ENCODE results near the gene SOX6.

SOX6 gene

DNA sequence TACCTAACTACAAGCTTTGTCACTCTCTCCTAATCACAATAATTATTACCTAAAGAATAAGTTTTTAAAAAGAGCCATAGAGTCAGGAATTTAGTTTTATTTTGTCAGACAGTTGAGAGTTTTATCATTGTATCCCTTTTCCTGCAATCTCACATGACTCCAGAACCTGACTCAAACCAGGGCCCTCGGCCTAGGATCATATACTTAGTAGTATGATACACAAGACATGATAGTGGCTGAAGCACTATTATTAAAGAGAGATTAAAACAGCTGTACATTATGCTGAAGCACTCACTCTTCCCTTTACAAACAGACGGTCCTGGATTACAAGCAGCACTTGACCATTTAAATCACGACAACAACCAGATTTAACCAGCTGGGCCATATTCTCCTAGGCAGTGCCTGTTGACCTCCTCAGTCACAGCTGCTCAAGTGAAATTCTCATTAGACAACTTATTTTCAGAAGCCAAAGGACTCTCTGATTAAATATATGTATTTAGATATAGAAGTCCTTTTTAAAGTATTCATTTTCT, 44.0 kb downstream of the SOX6 start:
- DNase-seq = no peak

DNA sequence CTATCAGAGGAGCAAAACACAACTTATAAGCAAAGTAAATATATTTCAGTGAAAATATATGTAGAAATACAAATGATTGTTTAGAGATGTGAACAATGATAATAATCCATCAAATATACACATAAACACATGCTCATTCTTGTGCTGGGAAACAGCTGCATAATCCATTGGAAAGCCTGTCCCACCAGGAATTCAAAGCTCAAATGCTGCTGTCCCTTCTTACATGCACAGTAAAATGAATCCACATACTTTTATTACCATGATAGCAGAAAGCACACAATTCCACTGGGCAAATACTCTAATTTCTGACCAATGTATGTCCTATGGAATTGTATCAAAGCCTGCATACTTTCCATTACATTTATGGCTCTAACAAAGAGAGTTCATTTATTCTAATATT, 44.5 kb downstream of the SOX6 start:
- no peak for DNase-seq

DNA sequence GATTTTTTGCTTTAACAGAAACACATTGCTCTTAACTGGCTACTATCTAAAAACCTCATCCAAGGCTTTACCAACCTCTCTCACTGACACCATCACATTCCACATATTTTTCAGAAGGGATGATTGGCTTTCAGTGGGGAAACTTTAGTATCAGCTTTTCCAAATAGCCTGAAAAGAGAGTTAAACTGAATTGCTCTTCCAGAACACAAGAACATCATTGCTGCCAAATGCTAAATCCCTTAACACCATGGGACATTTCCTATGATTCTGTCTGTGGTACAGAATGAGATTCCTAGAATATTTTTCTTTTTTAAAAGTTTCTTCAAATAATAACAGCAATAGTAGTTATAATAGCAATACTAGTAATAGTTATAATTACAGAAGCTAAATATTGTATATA, 45.4 kb downstream of the SOX6 start:
- no peak for DNase-seq

DNA sequence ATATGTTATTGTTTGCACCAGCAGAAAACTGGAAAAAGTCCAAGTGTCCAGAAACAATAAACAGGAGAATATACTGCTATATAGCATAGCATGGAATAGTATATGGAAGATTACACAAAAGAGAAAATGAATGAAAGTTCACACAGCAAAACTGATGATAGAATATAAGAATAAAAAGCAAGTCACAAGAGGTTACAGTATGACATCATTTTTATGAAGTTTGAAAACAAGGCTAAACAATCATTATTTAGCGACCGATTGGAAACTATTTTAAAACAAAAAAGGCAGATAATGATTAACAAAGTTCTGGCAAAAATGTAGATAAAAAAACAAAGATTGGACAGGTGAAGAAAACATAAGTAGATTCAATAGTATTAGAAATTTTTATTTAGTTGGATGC, 47.1 kb downstream of the SOX6 start:
- DNase-seq = no peak

DNA sequence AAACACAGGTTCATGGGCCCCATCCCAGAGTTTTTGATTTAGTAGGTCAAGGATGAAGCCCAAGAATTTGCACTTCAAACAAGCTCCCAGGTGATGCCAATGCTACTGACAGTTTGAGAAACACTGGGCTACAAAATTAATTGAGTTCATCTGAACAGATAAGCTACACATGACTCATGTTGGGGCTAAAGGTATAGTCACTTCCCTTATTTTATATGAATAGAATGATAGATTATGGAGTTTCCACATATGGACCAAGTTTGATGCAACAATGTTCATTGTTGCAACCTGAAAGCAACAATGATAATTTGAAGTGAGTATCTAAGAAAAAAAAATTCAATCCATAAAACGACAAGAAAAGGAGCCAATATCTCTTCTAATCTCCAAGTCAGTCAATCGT, 54.9 kb downstream of the SOX6 start:
- DNase-seq = no peak

DNA sequence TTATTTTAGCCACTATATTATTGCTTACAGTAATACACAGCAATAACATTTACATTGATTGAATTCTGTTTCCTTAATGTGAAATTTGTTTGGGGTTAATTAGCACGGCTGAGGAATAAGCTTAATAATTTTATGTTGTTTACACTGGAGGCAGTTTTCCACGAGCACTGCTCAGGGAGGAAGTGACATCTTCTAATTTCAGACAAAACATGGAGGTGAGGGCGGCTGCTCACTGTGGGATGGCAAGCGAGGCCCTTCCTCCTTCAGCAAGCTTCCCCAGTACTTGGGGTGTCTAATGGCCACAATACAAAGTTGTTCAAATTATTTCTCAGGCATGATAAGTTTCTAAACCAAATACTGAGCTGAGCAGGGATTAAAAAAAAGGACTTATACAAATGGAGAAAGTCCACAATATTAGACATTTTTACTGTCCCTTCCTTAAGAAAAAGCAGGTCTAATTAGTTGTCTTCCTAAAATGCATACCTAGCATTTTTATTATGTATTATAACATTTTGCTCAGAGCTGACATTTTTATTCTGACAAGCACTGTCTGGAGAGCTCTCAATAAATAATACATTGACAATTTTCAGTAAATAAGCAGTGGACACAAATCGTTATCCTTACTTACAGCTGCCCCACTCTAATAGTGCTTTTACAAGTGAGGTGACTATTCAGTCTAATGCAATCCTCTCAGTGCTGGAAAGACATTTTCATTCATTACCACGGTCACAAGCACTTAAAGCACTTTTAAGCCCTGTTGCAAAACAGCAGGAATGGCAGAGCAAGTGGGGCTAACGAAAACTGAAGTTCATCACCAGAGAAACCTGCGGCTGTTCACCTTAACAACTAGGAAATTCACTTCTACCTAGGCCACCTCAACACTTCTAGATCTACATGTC, 56.2 kb downstream of the SOX6 start:
- no peak for DNase-seq

DNA sequence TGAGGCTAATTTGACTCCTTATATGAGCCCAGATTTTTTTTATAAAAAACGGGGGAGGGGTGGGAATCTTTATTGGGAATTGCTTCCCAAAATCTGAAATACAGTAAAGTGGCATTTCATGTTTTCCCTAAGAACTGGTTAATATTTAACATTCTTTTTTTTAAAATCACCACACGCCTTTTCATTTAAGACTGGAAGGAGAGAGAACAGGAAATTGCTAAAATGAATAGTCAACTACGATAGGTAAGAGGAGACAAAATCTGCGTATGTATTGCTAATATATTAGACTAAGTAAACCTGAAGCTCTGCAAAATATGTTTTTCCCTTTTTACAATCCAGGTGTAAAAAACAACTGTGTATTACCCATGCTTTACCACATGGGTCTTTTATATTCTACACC, 57.0 kb downstream of the SOX6 start:
- no peak for DNase-seq

DNA sequence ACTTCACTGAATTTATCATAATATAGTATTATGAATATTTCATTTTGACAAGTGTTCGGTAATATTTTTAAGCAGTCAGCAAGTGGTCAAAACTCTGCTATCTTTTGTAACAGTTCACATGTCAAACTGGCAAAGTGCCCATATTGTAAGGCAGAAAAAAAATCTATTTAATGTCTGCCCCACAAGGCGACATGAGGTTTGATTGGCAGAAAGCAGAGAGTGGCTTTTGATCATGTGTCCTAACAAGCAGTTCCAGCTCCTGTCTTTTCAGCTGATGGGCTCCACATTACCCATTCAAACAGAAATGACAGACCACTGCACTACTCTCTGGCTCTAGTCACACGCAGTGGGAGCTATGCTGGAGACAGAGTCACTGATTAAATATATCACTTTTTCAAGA, 59.0 kb downstream of the SOX6 start:
- no peak for DNase-seq

DNA sequence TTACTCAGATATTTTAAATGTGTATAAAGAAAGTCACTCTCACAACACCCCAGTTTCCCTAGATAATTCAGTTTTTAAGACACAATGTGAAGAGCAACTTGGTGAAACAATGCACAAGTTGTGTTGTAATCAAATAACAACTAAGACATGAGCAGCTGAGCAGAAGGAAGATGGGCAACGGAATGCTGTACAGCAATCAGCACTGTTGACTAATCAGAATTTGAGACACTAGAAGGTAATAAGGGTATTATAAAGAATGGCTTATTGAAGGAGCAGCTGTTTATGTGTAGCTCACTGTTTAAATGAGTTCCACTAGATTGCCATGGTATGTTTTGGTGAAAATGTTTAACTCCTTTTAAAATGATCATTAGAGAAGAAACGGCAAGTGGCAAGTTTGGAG, 60.1 kb downstream of the SOX6 start:
- no peak for DNase-seq

DNA sequence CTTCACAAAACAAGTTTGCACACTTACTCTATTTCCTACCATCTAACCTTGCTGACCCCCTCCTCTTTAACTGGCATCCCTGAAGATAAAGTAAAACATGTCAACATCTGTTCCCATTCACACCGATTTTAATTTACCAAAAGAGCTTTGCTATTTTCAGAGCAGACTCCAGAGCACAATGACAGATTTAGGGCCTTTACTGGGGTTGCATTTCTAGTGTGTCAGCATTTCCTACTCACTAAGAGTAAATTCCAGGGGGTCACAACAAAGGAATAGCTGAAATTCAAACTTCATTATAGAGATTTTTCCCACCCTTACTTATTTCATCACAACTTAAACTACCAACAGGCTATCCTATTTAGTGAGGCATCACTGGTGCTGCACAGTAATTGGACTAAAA, 60.8 kb downstream of the SOX6 start:
- DNase-seq = no peak

DNA sequence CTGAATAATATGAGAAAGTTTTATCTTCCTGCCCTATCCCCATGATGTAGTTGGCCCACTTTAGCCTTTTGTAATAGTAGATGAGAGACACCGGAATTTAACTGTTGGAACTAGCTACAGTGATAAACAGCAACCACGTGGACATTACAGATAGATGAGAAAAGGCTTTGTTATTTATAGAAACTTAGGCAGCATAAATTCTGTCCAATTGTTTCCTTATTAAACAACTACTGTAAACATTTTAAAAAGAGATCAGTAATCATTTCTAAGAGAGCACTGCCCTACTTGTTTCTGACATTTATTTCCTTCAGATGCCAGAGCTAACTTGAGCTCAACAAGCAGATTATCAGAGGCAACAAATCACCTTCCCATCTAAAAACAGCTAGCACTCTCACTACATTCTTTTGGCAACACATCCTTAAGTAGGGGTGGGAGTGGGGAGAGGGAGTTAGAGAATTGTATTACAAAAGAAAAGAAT, 63.1 kb downstream of the SOX6 start:
- no peak for DNase-seq

DNA sequence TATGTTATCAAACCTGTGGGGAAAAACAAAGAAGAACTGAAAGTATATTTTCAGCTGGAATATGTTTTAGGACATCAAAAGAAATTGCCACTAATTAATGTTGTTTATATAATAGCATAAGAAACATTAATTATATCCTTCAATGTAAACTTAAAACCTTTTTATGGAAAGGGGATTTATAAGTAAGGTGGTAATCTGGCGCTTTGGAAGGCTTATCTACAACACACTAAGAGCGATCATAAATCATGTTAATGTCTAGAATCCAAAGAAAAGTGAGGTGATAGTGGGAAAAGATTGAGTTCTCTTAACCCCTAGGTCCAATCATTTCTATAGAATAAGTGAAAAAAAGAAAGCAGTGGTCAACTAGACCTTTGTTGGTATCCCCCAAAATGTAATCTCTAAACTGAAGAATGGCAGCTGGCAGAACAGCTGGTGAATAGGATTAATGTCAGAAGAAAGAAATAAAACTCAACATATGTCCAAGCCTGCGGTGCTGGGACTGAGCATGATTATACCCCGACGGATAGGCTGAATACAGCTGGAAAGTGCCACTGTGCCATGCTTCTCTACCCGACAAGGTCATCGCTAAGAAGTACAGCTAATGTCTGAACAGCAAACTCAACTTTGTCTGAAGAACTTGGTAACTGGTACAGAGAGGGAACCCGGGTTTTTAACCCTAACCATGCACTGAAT, 64.0 kb downstream of the SOX6 start:
- no peak for DNase-seq

DNA sequence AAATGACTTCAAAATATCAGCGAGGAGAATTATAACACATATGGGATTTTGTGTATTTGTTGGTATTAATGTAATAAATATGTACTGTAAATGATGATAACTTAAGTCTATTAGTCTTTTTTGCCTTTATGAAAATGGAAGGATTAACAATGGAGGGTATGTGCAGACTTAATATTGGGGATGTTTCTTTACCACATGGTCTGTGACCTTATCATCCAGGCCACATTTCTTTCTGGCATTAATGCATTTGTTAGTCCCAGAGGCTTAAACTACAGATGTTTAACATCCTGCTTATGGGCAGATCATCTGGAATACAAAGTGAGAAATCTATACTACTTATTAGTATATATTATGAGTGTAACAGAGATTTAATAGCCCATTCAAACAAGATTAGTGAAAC, 64.6 kb downstream of the SOX6 start:
- no peak for DNase-seq

DNA sequence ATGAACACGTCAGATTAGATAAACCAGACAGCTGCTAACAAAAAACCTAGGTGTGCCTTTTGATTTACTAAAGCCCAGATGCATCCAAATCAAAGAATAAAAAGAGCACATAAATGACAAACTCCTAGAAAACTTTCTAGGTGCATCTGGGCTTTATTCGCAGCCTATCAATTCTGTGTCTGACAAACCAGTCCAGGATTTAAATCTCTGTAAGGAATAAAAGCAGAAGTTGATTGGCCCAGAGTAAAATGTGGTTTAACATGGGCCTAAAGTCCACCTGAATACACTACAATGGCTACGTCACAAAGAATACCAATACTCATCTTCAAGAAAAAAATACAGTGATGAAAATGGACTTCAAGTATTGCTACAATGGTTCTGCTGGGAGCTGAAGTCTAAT, 66.8 kb downstream of the SOX6 start:
- DNase-seq = no peak

DNA sequence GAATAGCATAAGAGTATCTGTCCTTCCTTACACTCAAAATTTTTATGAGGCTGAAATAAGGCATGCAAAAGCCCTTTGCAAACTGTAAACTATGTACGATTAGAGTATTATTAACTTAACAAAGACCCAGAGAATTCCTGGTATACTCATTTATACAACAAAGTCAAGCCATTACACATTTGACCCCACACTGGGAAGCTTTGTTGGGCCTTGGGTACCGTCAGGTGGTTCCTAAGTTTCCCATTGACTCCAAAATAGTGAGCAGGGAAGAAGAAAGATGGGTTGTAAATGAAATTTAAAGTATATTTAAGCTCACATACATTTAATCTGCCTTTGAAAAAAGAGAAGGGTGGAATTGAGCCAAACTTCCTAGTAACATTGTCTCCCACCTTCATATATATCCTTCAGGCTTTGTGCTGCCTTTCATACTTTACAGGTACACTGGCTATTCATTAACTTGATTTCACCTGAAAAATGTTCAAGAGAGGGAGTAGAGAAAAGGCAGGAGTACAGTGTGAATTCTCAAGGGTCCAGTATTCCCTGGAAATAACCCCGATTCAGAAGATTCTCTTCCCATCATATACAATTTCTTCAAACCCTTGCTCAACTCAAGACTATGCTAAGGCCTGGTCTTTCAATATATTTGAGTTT, 68.6 kb downstream of the SOX6 start:
- no peak for DNase-seq

DNA sequence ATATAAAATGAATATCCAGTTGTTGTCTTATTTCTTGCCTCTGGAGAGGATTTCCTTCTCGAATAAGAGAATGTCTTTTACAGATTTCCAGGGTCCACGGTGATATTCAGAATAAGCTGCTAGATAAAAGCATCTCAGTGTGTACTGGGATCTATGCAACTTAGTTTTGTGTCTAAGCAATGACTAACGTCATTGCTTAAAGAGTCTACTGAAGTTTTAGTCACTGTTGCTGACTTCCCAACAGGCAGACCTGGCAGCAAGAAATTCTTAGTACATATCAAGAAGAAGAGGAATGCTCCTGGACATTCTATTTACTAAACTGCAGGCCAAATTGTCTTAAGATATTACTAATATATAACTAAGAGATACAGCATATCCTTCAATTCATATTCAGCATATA, 70.3 kb downstream of the SOX6 start:
- no peak for DNase-seq

DNA sequence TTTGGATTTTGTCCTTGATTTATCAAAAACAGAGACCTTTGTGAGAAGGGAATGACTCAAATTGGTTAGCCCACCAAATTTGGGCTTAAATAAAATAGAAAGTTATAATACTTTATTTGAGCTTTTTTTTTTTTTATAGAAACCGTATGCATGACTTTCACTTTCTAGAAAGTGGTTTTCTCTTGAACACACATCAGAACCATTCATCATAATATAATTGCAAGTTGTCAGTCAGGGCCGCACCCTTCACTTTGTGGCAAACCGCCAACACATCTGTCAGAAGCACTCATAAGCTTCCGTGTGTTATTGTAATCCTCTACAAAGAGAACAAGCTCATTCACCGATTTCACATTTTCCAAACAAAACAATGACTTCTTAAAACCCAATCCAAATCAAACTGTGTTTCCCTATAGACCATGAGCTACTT, 76.1 kb downstream of the SOX6 start:
- no peak for DNase-seq

DNA sequence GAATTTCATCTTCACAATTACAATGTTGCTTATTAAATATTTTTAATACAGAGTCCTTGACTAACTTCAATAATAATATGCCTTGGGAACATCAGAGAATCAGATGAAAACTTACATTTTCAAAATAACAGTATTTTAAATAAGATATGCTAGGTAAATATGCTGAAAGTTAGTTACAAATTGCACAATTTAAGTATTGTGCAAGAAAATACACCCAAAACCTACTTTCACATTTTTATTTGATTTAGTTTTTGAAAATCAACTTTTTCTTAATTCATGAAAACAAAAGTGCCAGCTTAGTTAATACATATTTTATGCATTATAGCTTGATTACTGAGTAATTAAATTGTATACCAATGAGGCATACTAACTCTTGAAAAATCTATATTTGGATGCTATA, 76.8 kb downstream of the SOX6 start:
- no peak for DNase-seq

DNA sequence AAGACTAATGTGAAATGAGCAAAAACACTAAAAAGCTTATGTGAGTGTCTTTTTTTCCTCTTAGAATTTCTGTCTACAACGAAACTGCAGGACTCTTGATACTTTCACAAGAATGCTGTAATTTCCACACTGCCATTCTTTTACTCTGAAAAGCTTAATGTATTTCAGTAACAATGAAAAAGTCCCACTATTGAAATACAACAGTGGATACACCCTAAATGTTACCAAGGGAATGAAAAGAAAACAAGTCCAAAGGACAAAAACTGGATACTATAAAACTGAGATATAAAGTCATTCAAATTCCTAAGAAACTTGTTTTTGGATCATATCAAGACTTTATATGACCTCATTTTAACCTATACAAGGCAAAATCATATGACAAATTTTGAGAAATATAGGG, 77.4 kb downstream of the SOX6 start:
- DNase-seq = no peak

DNA sequence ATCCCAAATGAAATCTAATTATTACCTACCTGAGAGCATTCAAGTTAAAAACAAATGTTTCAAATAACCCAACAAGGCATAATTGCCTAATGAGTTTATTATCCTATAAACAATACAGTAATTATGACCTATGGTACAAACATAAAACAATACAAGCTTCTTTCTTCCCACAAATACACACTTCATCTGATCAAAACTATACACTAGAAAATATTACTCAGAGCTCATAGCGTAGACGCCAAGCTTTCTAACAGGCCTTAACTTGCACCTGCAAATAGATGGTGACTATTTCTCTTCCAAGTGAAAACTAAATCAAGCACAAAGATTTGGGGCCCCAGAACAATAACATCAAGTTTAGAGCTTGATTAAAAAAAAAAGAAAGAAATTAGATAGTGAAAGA, 78.1 kb downstream of the SOX6 start:
- no peak for DNase-seq

DNA sequence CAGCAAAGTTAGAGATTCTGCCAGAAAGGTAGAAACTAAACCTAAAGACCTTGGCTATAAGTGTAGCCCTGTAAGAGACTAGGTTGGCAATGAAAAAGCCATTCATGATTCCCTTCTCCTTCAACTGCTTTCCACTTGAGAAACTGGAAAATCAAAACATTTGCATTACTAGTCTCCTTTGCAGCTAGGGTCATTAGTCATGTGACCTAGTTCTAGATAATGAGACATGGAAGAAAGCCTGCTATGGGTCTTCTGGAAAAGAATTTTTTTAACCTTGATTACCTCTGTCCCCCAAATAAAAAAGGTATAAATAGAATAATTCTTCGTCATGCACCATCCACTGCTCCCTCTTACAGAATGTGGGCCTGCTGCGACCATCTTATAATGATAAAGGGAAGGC, 80.1 kb downstream of the SOX6 start:
- no peak for DNase-seq

DNA sequence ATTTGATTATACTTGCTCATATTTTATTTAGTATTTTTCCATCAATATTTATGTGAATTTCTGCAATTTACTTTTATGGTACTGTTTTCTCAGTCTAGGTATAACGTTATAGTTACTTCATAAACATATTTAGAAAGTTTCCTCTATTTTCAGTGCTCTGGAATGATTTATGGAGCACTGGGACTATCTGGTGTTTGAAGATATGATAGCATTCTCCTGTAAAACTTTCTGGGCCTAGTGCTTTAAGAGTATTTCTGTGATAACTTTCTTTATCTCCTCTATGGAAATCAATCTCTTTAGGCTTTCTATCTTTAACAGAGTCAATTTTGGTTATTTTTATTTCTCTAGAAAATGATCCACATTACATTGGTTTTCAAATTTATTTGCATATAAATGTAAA, 85.1 kb downstream of the SOX6 start:
- DNase-seq = no peak

DNA sequence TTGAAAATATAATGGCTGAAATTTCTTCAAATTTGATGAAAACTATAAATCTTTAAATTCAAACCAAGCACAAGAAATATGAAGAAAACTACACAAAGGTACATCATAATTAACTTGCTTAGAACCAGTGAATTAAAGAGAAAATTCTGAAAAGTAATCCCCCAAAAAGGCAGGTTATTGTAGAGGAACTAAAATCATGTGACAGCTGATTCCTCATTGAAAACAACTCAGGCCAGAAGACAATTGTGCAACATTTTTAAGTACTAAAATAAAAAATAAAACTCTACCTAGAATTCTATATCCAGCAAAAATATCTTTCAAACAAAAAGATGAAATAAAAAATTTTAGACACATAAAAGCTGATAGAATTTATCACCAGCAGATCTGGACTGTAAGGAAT, 90.3 kb downstream of the SOX6 start:
- DNase-seq = no peak

DNA sequence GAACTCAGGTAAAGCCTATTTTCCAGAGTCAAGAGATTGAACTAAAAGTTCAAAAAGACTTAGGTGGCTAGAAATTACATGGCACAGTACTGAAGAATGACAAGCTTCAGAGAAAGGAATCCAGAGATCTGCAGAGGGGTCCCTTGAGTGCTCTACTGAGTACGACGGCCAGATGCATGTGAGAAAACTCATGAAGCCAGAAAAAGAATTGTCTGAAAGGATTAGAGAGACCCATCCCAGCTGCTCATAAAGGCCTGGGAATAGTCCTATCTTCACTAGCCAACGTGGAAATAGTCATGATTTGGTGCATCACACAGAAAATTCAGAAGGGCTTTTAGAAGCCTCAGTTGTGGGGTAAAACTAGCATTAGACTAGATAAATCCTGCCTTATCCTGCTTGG, 91.3 kb downstream of the SOX6 start:
- DNase-seq = no peak
